ENCODE results near the gene FGB. TPM values are rescaled to one million over a fixed set of nuclear protein-coding genes. Genes with fewer than 3 reads are reported as not detected.

The FGB gene
- total RNA-seq, 2 donors from 2014 or later, result not detected

- Mint-ChIP-seq H3K9me3 (no peaks in the 10 kb centered on the region), H3K27ac (no peak overlapping the region), H3K36me3 (no peaks in the 10 kb centered on the region)
- ATAC-seq (peak in 1 of 2 donors; percentile 72), DNase-seq (ENCODE audit: low spot score in 2 of 2) (no peak)
Measured at GRCh38 chr4:154559494-154560418, 3.1 kb upstream of the FGB start.

- peak in 1 of 2 donors; percentile 35 for ATAC-seq
- DNase-seq (ENCODE audit: low spot score in 2 of 2), result no peak
- no peak overlapping the region for H3K27ac Mint-ChIP-seq
- H3K9me3 Mint-ChIP-seq, result no peaks in the 10 kb centered on the region
- H3K36me3 Mint-ChIP-seq, result no peaks in the 10 kb centered on the region
Measured at GRCh38 chr4:154560419-154560801, 2.4 kb upstream of the FGB start.

- Mint-ChIP-seq H3K27ac (no peak overlapping the region), H3K9me3 (no peaks in the 10 kb centered on the region), H3K36me3 (no peaks in the 10 kb centered on the region)
- no peak for DNase-seq (ENCODE audit: low spot score in 2 of 2)
- no peak for ATAC-seq
Measured at GRCh38 chr4:154560824-154561231, 2.0 kb upstream of the FGB start.

GRCh38 chr4:154564311-154564710, 1.5 kb downstream of the FGB start:
- H3K36me3 Mint-ChIP-seq, result no peaks in the 10 kb centered on the region
- no peaks in the 10 kb centered on the region for H3K9me3 Mint-ChIP-seq
- no peak overlapping the region for H3K27ac Mint-ChIP-seq
- DNase-seq (ENCODE audit: low spot score in 2 of 2) (no peak), ATAC-seq (no peak)

- no peaks in the 10 kb centered on the region for H3K36me3 Mint-ChIP-seq
- H3K9me3 Mint-ChIP-seq, result no peaks in the 10 kb centered on the region
- no peak for ATAC-seq
- DNase-seq (ENCODE audit: low spot score in 2 of 2), result no peak
- no peak overlapping the region for H3K27ac Mint-ChIP-seq
Measured at GRCh38 chr4:154565704-154566103, 2.9 kb downstream of the FGB start.

GRCh38 chr4:154566639-154567204, 3.9 kb downstream of the FGB start:
- Mint-ChIP-seq H3K9me3 (no peaks in the 10 kb centered on the region), H3K36me3 (no peaks in the 10 kb centered on the region), H3K27ac (no peak overlapping the region)
- DNase-seq (ENCODE audit: low spot score in 2 of 2) (no peak), ATAC-seq (no peak)

GRCh38 chr4:154569028-154569427, 6.2 kb downstream of the FGB start:
- Mint-ChIP-seq H3K36me3 (no peaks in the 10 kb centered on the region), H3K27ac (no peak overlapping the region), H3K9me3 (no peaks in the 10 kb centered on the region)
- no peak for DNase-seq (ENCODE audit: low spot score in 2 of 2)
- no peak for ATAC-seq

- DNase-seq (ENCODE audit: low spot score in 2 of 2) (no peak), ATAC-seq (no peak)
- H3K9me3 Mint-ChIP-seq, result no peaks in the 10 kb centered on the region
- no peaks in the 10 kb centered on the region for H3K36me3 Mint-ChIP-seq
- H3K27ac Mint-ChIP-seq, result no peak overlapping the region
Measured at GRCh38 chr4:154569584-154569983, 6.8 kb downstream of the FGB start.

- H3K27ac Mint-ChIP-seq, result no peak overlapping the region
- H3K36me3 Mint-ChIP-seq, result no peaks in the 10 kb centered on the region
- no peaks in the 10 kb centered on the region for H3K9me3 Mint-ChIP-seq
- no peak for ATAC-seq
- DNase-seq (ENCODE audit: low spot score in 2 of 2), result no peak
Measured at GRCh38 chr4:154573190-154573870, 10.5 kb downstream of the FGB start.

GRCh38 chr4:154574311-154574710, 11.5 kb downstream of the FGB start:
- DNase-seq (ENCODE audit: low spot score in 2 of 2), result no peak
- ATAC-seq, result no peak
- H3K36me3 Mint-ChIP-seq, result no peaks in the 10 kb centered on the region
- no peak overlapping the region for H3K27ac Mint-ChIP-seq
- no peaks in the 10 kb centered on the region for H3K9me3 Mint-ChIP-seq

- ATAC-seq, result no peak
- no peak for DNase-seq (ENCODE audit: low spot score in 2 of 2)
- Mint-ChIP-seq H3K36me3 (no peaks in the 10 kb centered on the region), H3K9me3 (no peaks in the 10 kb centered on the region), H3K27ac (no peak overlapping the region)
Measured at GRCh38 chr4:154577324-154577723, 14.5 kb downstream of the FGB start.

GRCh38 chr4:154578919-154579318, 16.1 kb downstream of the FGB start:
- no peaks in the 10 kb centered on the region for H3K9me3 Mint-ChIP-seq

GRCh38 chr4:154579927-154580326, 17.1 kb downstream of the FGB start:
- no peak for DNase-seq (ENCODE audit: low spot score in 2 of 2)
- H3K27ac Mint-ChIP-seq, result no peak overlapping the region
- no peak for ATAC-seq
- H3K9me3 Mint-ChIP-seq, result no peaks in the 10 kb centered on the region
- H3K36me3 Mint-ChIP-seq, result no peaks in the 10 kb centered on the region

More at GRCh38 chr4:154578919-154579318, 16.1 kb downstream of the FGB start:
- no peaks in the 10 kb centered on the region for H3K36me3 Mint-ChIP-seq
- no peak for DNase-seq (ENCODE audit: low spot score in 2 of 2)
- H3K27ac Mint-ChIP-seq, result no peak overlapping the region
- no peak for ATAC-seq

- ATAC-seq (no peak), DNase-seq (ENCODE audit: low spot score in 2 of 2) (no peak)
- Mint-ChIP-seq H3K9me3 (no peaks in the 10 kb centered on the region), H3K27ac (no peak overlapping the region), H3K36me3 (no peaks in the 10 kb centered on the region)
Measured at GRCh38 chr4:154582723-154583122, 19.9 kb downstream of the FGB start.

GRCh38 chr4:154583230-154583629, 20.4 kb downstream of the FGB start:
- DNase-seq (ENCODE audit: low spot score in 2 of 2) (no peak), ATAC-seq (no peak)
- Mint-ChIP-seq H3K9me3 (no peaks in the 10 kb centered on the region), H3K27ac (no peak overlapping the region), H3K36me3 (no peaks in the 10 kb centered on the region)

GRCh38 chr4:154583677-154584076, 20.9 kb downstream of the FGB start:
- Mint-ChIP-seq H3K36me3 (no peaks in the 10 kb centered on the region), H3K27ac (no peak overlapping the region), H3K9me3 (no peaks in the 10 kb centered on the region)
- DNase-seq (ENCODE audit: low spot score in 2 of 2) (no peak), ATAC-seq (no peak)

- H3K9me3 Mint-ChIP-seq, result no peaks in the 10 kb centered on the region
- no peak overlapping the region for H3K27ac Mint-ChIP-seq
- no peak for DNase-seq (ENCODE audit: low spot score in 2 of 2)
- no peak for ATAC-seq
- H3K36me3 Mint-ChIP-seq, result no peaks in the 10 kb centered on the region
Measured at GRCh38 chr4:154584259-154584658, 21.4 kb downstream of the FGB start.

All from activated naive CD4-positive, alpha-beta T cell treated with anti-CD3 and anti-CD28 coated beads, Interleukin-2, amount 50 U/mL, for 72 hours (primary cell).